CD14-positive monocyte (primary cell): ENCODE data around the gene SORBS1. TPM values are rescaled to one million over a fixed set of nuclear protein-coding genes. Genes with fewer than 3 reads are reported as not detected.

ENCODE experiments used
- DNase-seq, 3 donors: peaks; one replicate each; pipeline ENCODE4 v3.0.0-alpha.2; 2011 to 2022
- H2AFZ ChIP-seq: 2 replicates; pipeline ENCODE4 v1.6.0; 2012; ENCODE audit warnings: mild to moderate bottlenecking, low read depth, low read length, inconsistent platforms; ENCODE audit not compliant: insufficient read depth, poor library complexity, severe bottlenecking
- H3K27ac ChIP-seq, 2 donors: 1 replicate in 1 of 2; 2 replicates in 1 of 2; pipeline ENCODE4 v1.5.1; 2012 to 2013; ENCODE audit warnings: low read length in 2 of 2, control low read depth in 1 of 2, inconsistent platforms in 1 of 2, low read depth in 1 of 2, mild to moderate bottlenecking in 1 of 2
- H3K27me3 ChIP-seq, 2 donors: one replicate each; pipeline versions ENCODE4 v1.6.0 to v1.6.1; 2011 to 2013; ENCODE audit warnings: low read length in 2 of 2; ENCODE audit not compliant: control insufficient read depth in 2 of 2, insufficient read depth in 2 of 2
- H3K36me3 ChIP-seq, 2 donors: replicated peaks in 1 of 2; 1 replicate in 1 of 2; 2 replicates in 1 of 2; pipeline versions ENCODE4 v1.5.1 to v1.6.1; 2012 to 2013; ENCODE audit warnings: low read length in 2 of 2, control low read depth in 1 of 2, inconsistent platforms in 1 of 2, mild to moderate bottlenecking in 1 of 2; ENCODE audit not compliant: insufficient read depth in 2 of 2, control insufficient read depth in 1 of 2
- H3K4me1 ChIP-seq, 2 donors: 1 replicate in 1 of 2; 2 replicates in 1 of 2; pipeline versions ENCODE4 v1.5.1 to v1.6.1; 2012 to 2013; ENCODE audit warnings: low read length in 2 of 2, control low read depth in 1 of 2, inconsistent platforms in 1 of 2, mild to moderate bottlenecking in 1 of 2, moderate library complexity in 1 of 2; ENCODE audit not compliant: insufficient read depth in 2 of 2, control insufficient read depth in 1 of 2
- H3K4me2 ChIP-seq: replicated peaks from 2 replicates; pipeline ENCODE3; 2012; ENCODE audit warnings: low read length, moderate library complexity, mild to moderate bottlenecking; ENCODE audit not compliant: poor library complexity, severe bottlenecking; ENCODE audit errors: extremely low read depth
- H3K4me3 ChIP-seq, 3 experiments: fragments of 200-600 bp in 1 of 3; sonication (generic) in 1 of 3; replicated peaks in 1 of 3; 1 replicate in 2 of 3; 2 replicates in 1 of 3; pipeline ENCODE4 v1.5.1; 2011 to 2013; ENCODE audit warnings: low read length in 3 of 3, mild to moderate bottlenecking in 3 of 3, control low read depth in 2 of 3, low read depth in 2 of 3, inconsistent platforms in 1 of 3, moderate library complexity in 1 of 3
- H3K79me2 ChIP-seq: 2 replicates; pipeline ENCODE4 v1.6.0; 2012; ENCODE audit warnings: mild to moderate bottlenecking, control low read depth, inconsistent platforms, low read length, moderate library complexity; ENCODE audit not compliant: insufficient read depth
- H3K9ac ChIP-seq: 2 replicates; pipeline ENCODE4 v1.6.0; 2017; ENCODE audit warnings: low read length, mild to moderate bottlenecking; ENCODE audit not compliant: insufficient read depth, poor library complexity, severe bottlenecking
- H3K9me3 ChIP-seq, 2 donors: replicated peaks in 1 of 2; 1 replicate in 1 of 2; 2 replicates in 1 of 2; pipeline versions ENCODE4 v1.5.1 to v1.6.1; 2012 to 2013; ENCODE audit warnings: low read length in 2 of 2, control low read depth in 1 of 2; ENCODE audit not compliant: control insufficient read depth in 1 of 2, insufficient read depth in 1 of 2
- H4K20me1 ChIP-seq: 2 replicates; pipeline ENCODE4 v1.6.0; 2012; ENCODE audit warnings: mild to moderate bottlenecking, low read length, control low read depth, moderate library complexity; ENCODE audit not compliant: insufficient read depth
- H3K27ac Mint-ChIP-seq, 7 donors: one replicate each; pipeline ENCODE4 v1.8.0; 2020; ENCODE audit warnings: mild to moderate bottlenecking in 7 of 7, mixed read lengths in 7 of 7, moderate library complexity in 6 of 7, inconsistent platforms in 2 of 7
- H3K27me3 Mint-ChIP-seq, 3 donors: one replicate each; pipeline ENCODE4 v1.8.0; 2021 to 2022; ENCODE audit warnings: low read depth in 3 of 3, mild to moderate bottlenecking in 3 of 3, mixed read lengths in 3 of 3, moderate library complexity in 3 of 3, inconsistent platforms in 1 of 3
- H3K36me3 Mint-ChIP-seq, 2 donors: one replicate each; pipeline ENCODE4 v1.8.0; 2020; ENCODE audit warnings: mixed read lengths in 2 of 2, inconsistent platforms in 1 of 2, mild to moderate bottlenecking in 1 of 2
- H3K4me1 Mint-ChIP-seq: one replicate; pipeline ENCODE4 v1.8.0; 2020; ENCODE audit warnings: mild to moderate bottlenecking, mixed read lengths
- H3K4me3 Mint-ChIP-seq, 2 donors: one replicate each; pipeline ENCODE4 v1.8.0; 2020; ENCODE audit warnings: mild to moderate bottlenecking in 2 of 2, mixed read lengths in 2 of 2, moderate library complexity in 1 of 2
- H3K9me3 Mint-ChIP-seq, 7 donors: one replicate each; pipeline ENCODE4 v1.8.0; 2020 to 2022; ENCODE audit warnings: mixed read lengths in 7 of 7, mild to moderate bottlenecking in 6 of 7, moderate library complexity in 6 of 7, inconsistent platforms in 2 of 7
- CTCF ChIP-seq: fragments of 200-600 bp; IDR thresholded peaks from one replicate; pipeline ENCODE4 v1.8.0; 2022; ENCODE audit warnings: antibody characterized with exemption, mild to moderate bottlenecking
- WGBS: methylation state at CpG from one replicate; pipeline ENCODE4 v1.1.5; 2013; ENCODE audit warnings: missing lambda C conversion rate; ENCODE audit not compliant: insufficient coverage; 5-methylcytosine and 5-hydroxymethylcytosine counted together
- intact Hi-C, 2 donors: fragments of 100-400 bp; cut with micrococcal nuclease; formaldehyde crosslinking; loops; one replicate each; pipeline versions ENCODE4 v1.15.0 to v1.15.1; 2023
- polyA plus RNA-seq, 3 donors: library from polyadenylated mRNA; depleted of rRNA in 1 of 3; unstranded in 2 of 3; stranded (reverse) in 1 of 3; fragments of 300-500 nt in 2 of 3; fragments of >200 nt in 1 of 3; fragmentation: Illumina TruSeq in 2 of 3; gene quantifications; 1 replicate in 2 of 3; 2 replicates in 1 of 3; pipeline ENCODE4 v1.2.3, GENCODE V29; 2012 to 2021

Gene SORBS1
- polyA plus RNA-seq, 3 donors, result 0.08 to 0.15 TPM; not detected in 1

GRCh38 chr10:95374597-95375209 is 186.5 kb downstream of the SORBS1 start:
- no peaks in the 10 kb centered on the region for H3K9me3 ChIP-seq
- 29% methylated on average over 5 of the region's 5 CpGs for WGBS
- no peaks in the 10 kb centered on the region for H3K36me3 Mint-ChIP-seq
- H3K27ac Mint-ChIP-seq, result no peak overlapping the region
- H4K20me1 ChIP-seq, result no peaks in the 10 kb centered on the region
- intact Hi-C loops, result loop anchor here in 1 of 2 donors (5.0 kb wide), 1 partner anchor 73 kb away; no protein-coding TSS in a partner anchor
- no peak overlapping the region for H3K9ac ChIP-seq
- H3K4me1 ChIP-seq, result no peaks in the 10 kb centered on the region
- no peak overlapping the region for H3K4me2 ChIP-seq
- H3K4me3 Mint-ChIP-seq, result no peak overlapping the region
- no peak overlapping the region for H3K27ac ChIP-seq
- H3K4me1 Mint-ChIP-seq, result no peaks in the 10 kb centered on the region
- H3K27me3 Mint-ChIP-seq, result peaks cover 1 to 13% (median 2%) of the 10 kb centered on the region in 3 donors
- no peaks in the 10 kb centered on the region for H3K79me2 ChIP-seq
- peak; percentile 87 for TF ChIP-seq CTCF
- DNase-seq, result peak; percentile 58 to 79 (median 61)
- H3K9me3 Mint-ChIP-seq, result peaks cover 0 to 5% (median 2%) of the 10 kb centered on the region in 7 donors
- H3K4me3 ChIP-seq, result no peak overlapping the region
- H3K27me3 ChIP-seq, result no peaks in the 10 kb centered on the region
- H3K36me3 ChIP-seq, result no peaks in the 10 kb centered on the region
- no peak overlapping the region for H2AFZ ChIP-seq

GRCh38 chr10:95373660-95374059 is 187.5 kb downstream of the SORBS1 start:
- no peak overlapping the region for H3K4me3 Mint-ChIP-seq
- H3K27ac Mint-ChIP-seq, result no peak overlapping the region
- no peak overlapping the region for H3K4me3 ChIP-seq
- H3K79me2 ChIP-seq, result no peaks in the 10 kb centered on the region
- no peak overlapping the region for H3K4me2 ChIP-seq
- peaks cover 0 to 7% (median 2%) of the 10 kb centered on the region in 7 donors for H3K9me3 Mint-ChIP-seq
- no peaks in the 10 kb centered on the region for H3K4me1 ChIP-seq
- H3K27me3 Mint-ChIP-seq, result peaks cover 2 to 15% (median 3%) of the 10 kb centered on the region in 3 donors
- H3K27ac ChIP-seq, result no peak overlapping the region
- no peaks in the 10 kb centered on the region for H3K27me3 ChIP-seq
- H3K36me3 ChIP-seq, result no peaks in the 10 kb centered on the region
- H2AFZ ChIP-seq, result no peak overlapping the region
- DNase-seq, result no peak
- TF ChIP-seq CTCF, result no peak
- no peaks in the 10 kb centered on the region for H4K20me1 ChIP-seq
- intact Hi-C loops, result loop anchor here in 1 of 2 donors (5.0 kb wide), 1 partner anchor 74 kb away; no protein-coding TSS in a partner anchor
- H3K9me3 ChIP-seq, result no peaks in the 10 kb centered on the region
- no peaks in the 10 kb centered on the region for H3K4me1 Mint-ChIP-seq
- H3K9ac ChIP-seq, result no peak overlapping the region
- no peaks in the 10 kb centered on the region for H3K36me3 Mint-ChIP-seq
